ENCODE data around the gene NKD1. TPM values are rescaled to one million over a fixed set of nuclear protein-coding genes. Genes with fewer than 3 reads are reported as not detected.

NKD1 gene
- total and polyA plus RNA-seq, 2 of the 8 experiments (the other 6 are each of a cell fraction or from before 2014, with no cell fraction given) = 0.70 to 4.5 TPM

DNA sequence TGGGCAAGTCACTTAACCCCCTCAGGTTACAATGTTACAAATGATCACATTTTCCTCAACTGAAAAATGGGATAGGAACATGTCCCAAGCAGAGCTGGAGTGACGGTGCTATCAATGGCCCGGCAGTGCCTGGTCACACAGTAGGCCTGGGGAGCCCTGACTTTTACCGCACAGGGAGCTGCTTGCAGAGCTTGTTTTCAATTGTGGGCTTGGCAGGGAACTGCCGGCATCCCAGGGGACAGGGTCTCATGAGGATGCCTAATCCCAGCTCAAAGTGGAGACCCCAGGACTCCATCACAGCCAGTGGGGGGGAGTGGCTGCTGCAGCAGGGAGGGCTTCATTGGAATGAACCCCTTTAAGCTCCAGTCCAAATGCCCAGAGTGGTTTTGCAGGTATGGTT lies 121.5 kb downstream of the NKD1 start:
- no peak overlapping the region for H3K56ac ChIP-seq (replicated peaks; ENCODE audit: insufficient read length, low read depth, low read length)
- no peak overlapping the region for H3K14ac ChIP-seq (ENCODE audit: insufficient read length)
- no peak overlapping the region for H3K4me3 ChIP-seq (ENCODE audit: extremely low read depth in 1 of 4, insufficient read depth in 2 of 4, low read depth in 3 of 4, low read length in 4 of 4)
- H2BK5ac ChIP-seq (ENCODE audit: low read depth, low read length) = no peak overlapping the region
- no peaks in the 10 kb centered on the region for H3K79me2 ChIP-seq (ENCODE audit: control insufficient read depth in 1 of 2, insufficient read depth in 2 of 2, low read length in 2 of 2)
- H3K9ac ChIP-seq (replicated peaks in 1 of 4; ENCODE audit: extremely low read depth in 1 of 4, low read depth in 3 of 4, low read length in 3 of 4) = no peak overlapping the region
- no peak overlapping the region for H3K23ac ChIP-seq (ENCODE audit: insufficient read length)
- H4K8ac ChIP-seq (ENCODE audit: extremely low read depth, insufficient read depth, low read length) = no peak overlapping the region
- H2AFZ ChIP-seq (ENCODE audit: low read length) = no peak overlapping the region
- peaks cover 13 to 20% of the 10 kb centered on the region in 2 experiments for H3K9me3 ChIP-seq (ENCODE audit: insufficient read depth in 2 of 2, low read depth in 1 of 2, low read length in 1 of 2)
- FAIRE-seq = no peak
- no peak overlapping the region for H3K18ac ChIP-seq (ENCODE audit: extremely low read depth, low read length)
- no peak overlapping the region for H3K4ac ChIP-seq (replicated peaks; ENCODE audit: insufficient read length, low read depth, low read length)
- no peak overlapping the region for H4K91ac ChIP-seq (replicated peaks; ENCODE audit: insufficient read length, low read length)
- no peak overlapping the region for H2BK12ac ChIP-seq (ENCODE audit: low read depth, low read length)
- no peaks in the 10 kb centered on the region for H4K20me1 ChIP-seq (replicated peaks in 1 of 2; ENCODE audit: control insufficient read depth in 1 of 2, insufficient read depth in 2 of 2, low read length in 2 of 2)
- no peaks in the 10 kb centered on the region for H3K79me1 ChIP-seq (ENCODE audit: low read depth, low read length)
- H2AK5ac ChIP-seq (ENCODE audit: low read depth, low read length) = no peak overlapping the region
- ChIA-PET CTCF (ENCODE audit: partially characterized antibody) (interaction anchor here (0.7 to 21.1 kb wide), 14 partner anchors 5 to 367 kb away, joined by 3 to 279 read pairs (median 12); no protein-coding TSS in a partner anchor), POLR2A (ENCODE audit: partially characterized antibody) (no interaction called here)
- H3K23me2 ChIP-seq (ENCODE audit: low read depth, low read length) = no peaks in the 10 kb centered on the region; the same call in 1 of the 2 replicates
- H2BK20ac ChIP-seq (ENCODE audit: low read length) = no peak overlapping the region
- no peak overlapping the region for H3K4me2 ChIP-seq (ENCODE audit: insufficient read depth in 1 of 2, low read depth in 2 of 2, low read length in 2 of 2)
- 98% methylated on average over 4 of the region's 4 CpGs; no CpG with 5 or more reads in 1 of the 2 experiments for WGBS, 2 experiments (ENCODE audit: extremely low coverage in 1 of 2, insufficient coverage in 1 of 2, insufficient read length in 1 of 2, insufficient replicate concordance in 2 of 2, low coverage in 1 of 2, low lambda C conversion rate in 2 of 2, missing lambda C conversion rate in 1 of 2)
- no peak overlapping the region for H2BK120ac ChIP-seq (replicated peaks; ENCODE audit: low read depth, low read length)
- no peaks in the 10 kb centered on the region for H3K36me3 ChIP-seq (ENCODE audit: control insufficient read depth in 2 of 4, insufficient read depth in 4 of 4, low read length in 3 of 4)
- H2BK15ac ChIP-seq (ENCODE audit: low read length) = no peak overlapping the region
- H4K5ac ChIP-seq (ENCODE audit: insufficient read length, low read depth, low read length) = no peak overlapping the region
- no peak for DNase-seq (ENCODE audit: low read depth in 1 of 2, low spot score in 2 of 2)
- peaks cover 0 to 2% (median 0%) of the 10 kb centered on the region in 4 experiments; a peak in 1 of 7 replicates for H3K4me1 ChIP-seq (replicated peaks in 1 of 4; ENCODE audit: control insufficient read depth in 3 of 4, insufficient read depth in 4 of 4, low read length in 3 of 4)
- H3K27ac ChIP-seq (ENCODE audit: low read depth, low read length) = no peak overlapping the region
- H3K27me3 ChIP-seq (replicated peaks in 1 of 4; ENCODE audit: control insufficient read depth in 3 of 4, extremely low read depth in 1 of 4, insufficient read depth in 3 of 4, low read length in 3 of 4) = no peaks in the 10 kb centered on the region
- TF ChIP-seq SP1 (IDR thresholded peaks at IDR 0.05; ENCODE audit: low read depth, low read length) (no peak), CTBP2 (IDR thresholded peaks at IDR 0.05; ENCODE audit: borderline replicate concordance, insufficient read depth, insufficient read length, low read length) (no peak), GTF2F1 (IDR thresholded peaks at IDR 0.05; ENCODE audit: borderline replicate concordance, low read depth, low read length) (no peak), SAP30 (IDR thresholded peaks at IDR 0.05; ENCODE audit: insufficient read depth, insufficient replicate concordance, low read length) (no peak), POLR2AphosphoS5 (IDR thresholded peaks at IDR 0.05; ENCODE audit: low read depth, low read length) (no peak), BCL11A (IDR thresholded peaks at IDR 0.05; ENCODE audit: low read depth in 2 of 2, low read length in 2 of 2) (no peak), POU5F1 (IDR thresholded peaks at IDR 0.05; ENCODE audit: low read depth, low read length) (no peak), NRF1 (IDR thresholded peaks at IDR 0.05; ENCODE audit: low read depth, low read length) (no peak), BACH1 (IDR thresholded peaks at IDR 0.05; ENCODE audit: low read length) (no peak), SP2 (IDR thresholded peaks at IDR 0.05; ENCODE audit: low read length) (no peak), TAF7 (optimal IDR thresholded peaks at IDR 0.05; ENCODE audit: borderline replicate concordance, low read depth, low read length) (no peak), SIX5 (IDR thresholded peaks at IDR 0.05; ENCODE audit: low read depth, low read length) (no peak)
- TF ChIP-seq, protein P1, sequence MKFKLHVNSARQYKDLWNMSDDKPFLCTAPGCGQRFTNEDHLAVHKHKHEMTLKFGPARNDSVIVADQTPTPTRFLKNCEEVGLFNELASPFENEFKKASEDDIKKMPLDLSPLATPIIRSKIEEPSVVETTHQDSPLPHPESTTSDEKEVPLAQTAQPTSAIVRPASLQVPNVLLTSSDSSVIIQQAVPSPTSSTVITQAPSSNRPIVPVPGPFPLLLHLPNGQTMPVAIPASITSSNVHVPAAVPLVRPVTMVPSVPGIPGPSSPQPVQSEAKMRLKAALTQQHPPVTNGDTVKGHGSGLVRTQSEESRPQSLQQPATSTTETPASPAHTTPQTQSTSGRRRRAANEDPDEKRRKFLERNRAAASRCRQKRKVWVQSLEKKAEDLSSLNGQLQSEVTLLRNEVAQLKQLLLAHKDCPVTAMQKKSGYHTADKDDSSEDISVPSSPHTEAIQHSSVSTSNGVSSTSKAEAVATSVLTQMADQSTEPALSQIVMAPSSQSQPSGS (IDR thresholded peaks at IDR 0.05; ENCODE audit: low read length) = no peak

All from H1 (cell line).